Retina (tissue), 1 donor: Measurements from ENCODE around the gene CA6.
"Not testable (repeated sequence)": the region's sequence is repeated elsewhere in the genome, so short reads cannot be mapped to it uniquely, and the experiment has no call there.

Source experiments
- DNase-seq: peaks from one replicate; pipeline ENCODE4 v3.0.0-alpha.2; 2016

The CA6 gene

DNA sequence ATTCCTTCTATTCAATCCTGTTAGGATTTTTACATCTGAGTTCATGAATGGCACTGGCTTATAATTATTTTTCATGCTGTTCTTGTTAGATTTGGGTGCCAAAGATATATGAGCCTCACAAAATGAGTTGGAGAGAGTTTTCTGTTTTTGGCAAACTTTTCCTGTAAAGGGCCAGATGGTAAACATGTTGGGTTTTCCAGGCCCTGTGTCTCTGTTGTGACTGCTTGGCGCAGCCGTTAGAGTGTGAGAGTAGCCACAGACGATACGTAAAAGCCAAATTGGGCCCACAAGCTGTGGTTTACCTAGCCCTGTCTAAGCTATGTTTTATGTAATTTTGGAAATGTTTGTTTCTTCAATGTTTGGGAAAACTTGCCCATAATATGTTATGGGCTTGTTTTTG, 15.6 kb upstream of the CA6 start:
- no peak for DNase-seq

DNA sequence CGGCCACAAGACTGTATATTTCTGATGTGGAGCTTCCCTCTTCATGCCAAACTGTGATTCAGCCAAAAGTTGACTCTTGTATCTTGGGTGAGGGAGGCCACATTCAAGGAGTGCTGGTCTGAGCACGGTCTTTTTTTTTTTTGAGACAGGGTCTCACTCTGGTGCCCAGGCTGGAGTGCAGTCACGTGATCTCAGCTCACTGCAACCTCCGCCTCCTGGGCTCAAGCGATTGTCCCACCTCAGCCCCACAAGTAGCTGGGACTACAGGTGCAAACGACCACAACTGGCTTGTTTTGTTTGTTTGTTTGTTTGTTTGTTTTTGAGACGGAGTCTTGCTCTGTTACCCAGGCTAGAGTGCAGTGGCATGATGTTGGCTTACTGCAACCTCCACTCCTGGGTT, 8.6 kb upstream of the CA6 start:
- DNase-seq, result not testable (repeated sequence)

DNA sequence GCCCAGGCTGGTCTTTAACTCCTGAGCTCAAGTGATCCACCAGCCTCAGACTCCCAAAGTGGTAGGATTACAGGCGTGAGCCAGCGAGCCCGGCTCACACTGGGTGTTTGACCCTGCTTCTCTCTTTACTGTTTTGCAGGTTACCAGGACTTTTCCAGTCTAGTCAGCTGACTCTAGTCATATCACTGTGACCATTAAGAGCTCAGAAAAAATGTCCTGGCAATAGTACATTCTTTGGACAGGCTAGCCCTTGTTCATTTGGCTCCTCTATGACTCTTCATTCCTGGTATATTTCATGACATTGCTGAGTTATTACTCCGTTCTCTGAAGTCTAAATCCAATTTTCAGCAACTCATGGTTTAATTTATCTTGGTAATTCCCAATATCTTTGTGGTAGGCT, 8.0 kb upstream of the CA6 start:
- DNase-seq, result no peak

DNA sequence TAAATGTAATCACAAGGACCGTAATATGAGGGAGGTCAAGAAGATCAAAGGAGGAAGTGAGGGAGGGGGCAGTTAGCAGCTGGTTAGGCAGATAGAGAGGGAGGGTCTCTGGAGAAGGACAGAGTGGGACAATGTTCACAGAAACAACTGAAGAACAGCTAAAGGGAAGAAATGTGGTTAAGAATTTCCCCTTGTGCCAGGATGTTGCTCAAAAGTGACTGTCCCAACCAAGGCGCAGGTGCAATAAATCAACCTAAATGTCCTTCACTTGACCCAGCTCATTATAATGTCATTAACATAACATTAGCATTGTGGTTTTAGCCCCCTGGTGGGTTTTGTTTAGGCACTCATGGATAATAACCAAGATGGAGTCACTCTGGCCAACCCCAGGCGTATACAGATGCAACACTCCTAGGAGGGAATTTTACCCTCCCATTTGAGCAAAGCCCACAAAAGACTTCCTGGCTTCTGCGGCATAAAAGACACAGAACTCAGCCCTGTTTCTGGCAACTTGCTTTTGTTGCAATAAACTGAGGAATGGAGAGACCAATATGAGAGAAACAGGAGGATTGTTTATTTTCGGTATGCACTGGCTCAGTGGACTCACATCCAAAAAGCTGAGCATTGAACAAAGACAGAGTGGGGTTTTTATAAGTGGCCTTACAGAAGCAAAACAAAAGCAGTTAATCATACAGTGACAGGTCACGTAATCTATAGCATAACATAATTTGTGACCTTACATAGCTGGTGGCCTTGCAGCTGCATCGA, 7.3 kb upstream of the CA6 start:
- no peak for DNase-seq

DNA sequence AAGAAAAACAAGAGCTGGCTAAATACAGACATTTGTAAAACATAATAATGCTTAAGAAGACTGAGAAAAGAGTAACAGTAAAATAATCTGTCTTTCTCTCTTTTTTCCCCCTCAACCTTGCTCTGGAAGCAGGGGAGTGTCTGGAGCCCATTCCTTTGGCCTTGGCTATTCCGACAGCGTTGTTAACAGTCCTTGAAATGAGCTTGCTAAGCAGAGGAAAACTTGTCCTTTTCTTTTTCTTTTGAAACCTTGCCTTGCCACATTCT, 6.7 kb upstream of the CA6 start:
- DNase-seq, result no peak

DNA sequence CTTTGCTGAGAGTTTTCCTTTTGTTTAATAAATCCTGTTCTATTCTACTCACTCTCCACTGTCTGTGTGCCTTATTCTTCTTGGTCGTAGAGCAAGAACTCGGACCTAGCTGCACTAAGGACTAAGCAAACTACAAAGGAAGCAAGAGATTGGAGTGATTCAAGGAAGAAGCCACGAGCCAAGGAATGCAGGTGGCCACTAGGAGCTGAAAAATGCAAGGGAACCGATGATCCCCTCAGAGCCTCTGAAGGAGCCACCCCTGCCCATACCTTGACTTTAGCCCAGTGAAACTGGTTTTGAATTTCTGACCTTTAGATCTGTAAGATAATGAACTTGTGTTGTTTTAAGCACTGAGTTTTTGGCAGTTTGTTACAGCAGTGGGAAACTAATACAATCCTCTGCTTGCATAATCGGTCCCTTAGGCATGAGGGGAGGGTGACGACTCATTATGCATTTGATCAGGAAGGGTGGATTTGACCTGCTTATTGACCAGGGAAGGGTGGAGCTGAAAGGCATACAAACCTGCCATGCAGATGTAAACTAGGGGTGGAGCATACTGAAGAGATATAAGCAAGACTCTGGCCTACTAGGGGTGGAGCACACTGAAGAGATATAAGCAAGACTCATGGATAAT, 6.2 kb upstream of the CA6 start:
- no peak for DNase-seq

DNA sequence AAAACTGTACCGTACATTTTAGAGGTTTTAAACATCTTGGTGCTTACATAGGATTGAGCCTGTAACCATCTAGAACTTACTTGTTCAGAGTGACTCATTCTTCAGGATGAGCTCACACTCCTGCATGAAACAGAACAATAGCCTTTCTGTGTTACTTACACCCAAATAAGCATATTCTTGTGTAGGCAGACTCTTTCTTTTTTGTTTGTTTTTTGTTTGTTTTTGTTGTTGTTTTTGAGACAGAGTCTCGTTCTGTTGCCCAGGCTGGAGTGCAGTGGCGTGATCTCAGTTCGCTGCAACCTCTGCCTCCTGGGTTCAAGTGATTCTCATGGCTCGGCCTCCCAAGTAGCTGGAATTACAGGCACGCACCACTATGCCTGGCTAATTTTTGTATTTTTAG, 3.8 kb upstream of the CA6 start:
- no peak for DNase-seq

DNA sequence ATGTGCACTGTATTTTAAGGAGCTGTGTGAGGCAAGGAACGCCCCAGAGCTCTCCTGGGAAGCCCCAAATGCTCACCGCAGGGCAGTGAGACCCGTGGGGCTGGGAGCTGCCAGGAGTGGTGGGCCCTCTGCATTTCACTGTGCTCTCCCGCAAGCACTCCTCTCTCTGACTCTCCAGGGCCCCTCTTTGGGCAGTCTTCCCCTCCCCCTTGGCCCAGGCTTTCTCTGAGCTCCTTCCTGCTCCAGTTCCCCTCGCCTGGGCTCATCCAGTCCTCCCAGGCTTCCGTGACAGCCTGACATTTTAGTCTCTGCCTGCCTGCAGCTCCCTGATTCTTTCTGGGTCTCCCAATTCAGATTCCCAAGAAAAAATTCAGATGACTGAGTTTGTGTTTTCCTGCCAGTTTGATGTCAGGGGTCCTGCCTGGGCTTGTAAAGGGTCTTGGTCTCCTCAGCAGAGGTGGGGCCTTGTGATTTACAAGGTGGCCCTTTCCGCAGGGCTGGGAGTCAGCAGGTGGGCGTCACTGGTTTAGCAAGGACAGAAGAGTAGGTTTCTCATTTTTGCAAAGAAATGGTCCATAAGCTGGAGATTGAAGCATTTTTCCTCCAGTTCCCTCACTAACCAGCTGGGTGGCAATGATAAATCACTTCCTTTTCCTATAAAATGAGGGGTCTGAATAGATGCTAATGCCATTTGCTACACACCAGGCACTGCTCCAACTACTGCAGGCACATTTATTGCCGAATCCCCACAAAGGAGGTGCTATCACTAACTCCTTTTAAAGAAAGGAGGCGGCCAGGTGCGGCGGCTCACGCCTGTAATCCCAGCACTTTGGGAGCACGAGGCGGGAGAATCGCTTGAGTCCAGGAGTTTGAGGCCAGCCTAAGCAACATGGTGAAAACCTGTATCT, 1.9 kb upstream of the CA6 start:
- DNase-seq, result peak; percentile 65

DNA sequence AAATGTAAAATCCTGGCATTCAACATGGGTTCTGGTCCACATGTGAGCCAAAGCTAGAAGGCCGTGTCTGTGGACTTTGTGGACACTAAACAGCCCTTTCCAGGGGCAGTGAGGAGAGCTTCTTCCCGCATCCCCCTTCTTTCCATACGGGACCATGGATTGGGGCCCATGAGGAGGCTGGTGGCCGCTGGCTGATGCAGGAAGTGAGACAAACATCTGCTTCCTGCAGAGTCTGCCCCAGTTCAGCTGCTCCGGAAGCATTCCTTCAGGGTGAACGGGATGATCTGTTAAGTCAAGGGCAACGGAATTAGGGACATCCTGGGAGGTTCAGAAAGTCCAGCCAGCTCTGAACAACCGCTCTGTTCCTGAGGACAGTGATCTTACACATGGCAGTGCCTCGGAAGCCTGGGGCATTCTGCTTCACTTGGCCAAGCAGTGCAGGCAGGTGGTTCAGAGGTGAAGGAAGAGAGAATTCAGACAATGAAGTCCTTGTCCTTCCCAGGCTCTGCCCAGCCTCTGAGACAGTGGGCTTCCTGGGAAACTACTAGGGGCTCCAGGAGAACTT, 1.5 kb downstream of the CA6 start:
- DNase-seq, result peak; percentile 28

DNA sequence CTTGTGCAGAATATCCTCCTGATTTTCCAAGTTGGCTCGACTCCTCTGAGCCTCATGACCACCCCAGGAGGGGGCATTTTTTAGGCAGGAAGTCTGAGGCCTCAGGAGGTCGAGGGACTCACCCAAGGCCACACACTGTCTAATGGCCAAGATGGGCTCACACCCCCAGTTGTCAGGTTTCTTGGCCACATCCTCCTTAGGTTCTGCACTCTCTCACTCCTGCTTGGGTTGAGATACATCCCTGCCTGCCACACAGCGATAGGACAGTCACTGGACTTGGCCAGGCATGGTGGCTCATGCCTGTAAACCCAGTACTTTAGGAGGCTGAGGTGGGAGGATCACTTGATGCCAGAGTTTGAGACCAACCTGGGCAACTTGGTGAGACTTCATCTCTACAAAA, 4.6 kb downstream of the CA6 start:
- DNase-seq, result no peak

DNA sequence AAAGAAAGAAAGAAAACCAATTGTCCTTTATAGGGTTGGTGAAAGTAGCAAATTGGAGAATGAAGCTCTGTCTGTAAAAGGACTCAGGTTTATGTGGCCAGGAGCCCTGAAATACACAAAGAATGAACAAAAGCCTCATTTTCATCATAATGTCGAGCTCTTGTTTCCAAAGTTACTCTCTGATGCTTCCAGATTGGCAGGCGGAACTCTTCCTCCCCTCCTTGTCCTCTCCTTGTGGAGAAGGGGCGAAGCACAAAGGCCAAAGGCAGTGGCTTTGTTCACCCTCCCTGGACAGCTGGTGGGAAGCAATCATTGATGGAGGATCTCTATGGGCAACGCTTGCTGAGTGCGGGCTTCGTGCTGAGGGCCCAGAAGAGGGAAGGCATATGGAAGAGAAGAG, 5.6 kb downstream of the CA6 start:
- no peak for DNase-seq

DNA sequence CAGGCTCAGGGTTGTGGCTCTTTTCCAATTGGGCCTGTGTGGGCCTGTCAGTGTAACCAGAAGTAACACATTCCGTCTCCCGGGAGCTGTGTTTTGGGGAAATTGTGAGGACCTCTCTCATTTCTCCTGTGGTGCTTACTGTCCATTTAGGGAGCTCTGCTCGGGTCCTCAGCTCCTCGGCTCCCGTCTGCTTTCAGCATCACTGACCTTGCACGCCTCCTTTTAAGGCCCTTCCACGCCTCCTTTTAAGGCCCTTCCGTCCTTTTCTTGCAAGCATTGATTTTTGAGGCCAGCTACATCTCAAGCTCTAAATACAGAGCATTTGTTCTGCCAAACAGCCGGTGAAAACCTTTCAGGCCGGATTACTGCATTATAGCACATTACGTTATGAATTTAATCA, 9.7 kb downstream of the CA6 start:
- no peak for DNase-seq

DNA sequence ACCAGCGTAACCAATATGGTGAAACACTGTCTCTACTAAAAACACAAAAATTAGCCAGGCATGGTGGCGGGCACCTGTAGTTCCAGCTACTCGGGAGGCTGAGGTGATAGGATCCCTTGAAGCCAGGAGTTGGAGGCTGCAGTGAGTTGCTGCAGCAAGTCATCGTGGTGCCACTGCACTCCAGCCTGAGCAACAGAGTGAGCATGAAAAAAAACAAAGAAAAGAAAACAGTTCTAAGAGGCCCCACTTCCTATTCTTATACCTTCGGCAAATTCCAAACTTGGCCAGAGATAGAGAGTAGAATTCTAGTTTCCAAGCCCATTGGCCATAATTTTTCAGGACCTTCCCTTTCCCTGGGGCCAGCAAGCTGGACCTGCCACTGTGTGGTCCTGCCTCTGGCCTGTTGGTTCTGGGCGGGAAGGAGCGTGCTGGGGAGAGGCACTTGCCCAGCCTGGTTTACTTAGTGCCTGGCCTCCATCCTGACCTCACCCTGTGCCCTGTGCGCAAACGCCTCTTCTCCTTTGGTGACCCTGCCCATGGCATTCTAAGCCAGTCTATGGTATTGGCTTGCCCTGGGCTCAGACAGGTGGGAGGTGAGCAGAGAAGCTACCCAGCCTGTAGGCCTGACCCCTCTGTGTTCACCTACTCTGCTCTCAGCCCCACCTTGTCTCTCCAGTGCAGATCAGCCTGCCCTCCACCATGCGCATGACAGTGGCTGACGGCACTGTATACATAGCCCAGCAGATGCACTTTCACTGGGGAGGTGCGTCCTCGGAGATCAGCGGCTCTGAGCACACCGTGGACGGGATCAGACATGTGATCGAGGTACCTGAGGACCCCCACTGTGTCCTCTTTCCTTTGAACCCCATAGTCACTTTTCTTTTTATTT, 11.0 kb downstream of the CA6 start:
- DNase-seq, result no peak

DNA sequence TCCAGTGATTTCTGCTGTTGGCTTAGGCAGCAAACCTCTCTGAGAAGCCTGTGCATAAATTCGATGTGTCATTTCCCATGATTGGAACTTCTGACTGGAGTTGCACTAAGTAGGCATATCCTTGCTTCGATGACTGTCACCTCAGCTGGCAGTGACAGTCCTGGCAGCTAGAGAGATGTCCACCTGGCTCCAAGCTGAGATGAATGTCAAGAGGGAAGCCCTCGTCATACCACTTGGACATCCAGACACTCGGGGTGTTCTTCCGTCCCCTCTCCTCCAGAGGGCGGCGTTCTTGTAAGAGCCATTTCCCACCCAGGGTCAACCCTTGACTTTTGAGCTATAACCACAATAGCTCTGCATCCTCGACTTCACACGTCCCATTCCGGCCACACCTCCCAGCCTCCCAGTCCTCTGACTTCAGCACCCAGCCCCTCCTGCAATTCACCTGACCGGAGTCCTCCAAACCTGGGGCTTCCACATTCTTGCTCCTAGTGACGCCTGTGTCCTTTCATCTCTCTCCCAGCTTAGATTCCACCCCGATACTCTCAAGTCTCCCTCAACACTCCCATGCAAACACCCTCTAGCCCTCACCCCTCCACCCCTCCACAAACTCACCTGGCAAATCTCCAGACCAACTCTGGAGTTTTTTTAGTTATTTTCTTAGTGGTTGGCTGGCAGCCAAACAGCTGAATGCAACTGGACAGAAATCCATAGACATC, 17.3 kb downstream of the CA6 start:
- DNase-seq, result no peak

DNA sequence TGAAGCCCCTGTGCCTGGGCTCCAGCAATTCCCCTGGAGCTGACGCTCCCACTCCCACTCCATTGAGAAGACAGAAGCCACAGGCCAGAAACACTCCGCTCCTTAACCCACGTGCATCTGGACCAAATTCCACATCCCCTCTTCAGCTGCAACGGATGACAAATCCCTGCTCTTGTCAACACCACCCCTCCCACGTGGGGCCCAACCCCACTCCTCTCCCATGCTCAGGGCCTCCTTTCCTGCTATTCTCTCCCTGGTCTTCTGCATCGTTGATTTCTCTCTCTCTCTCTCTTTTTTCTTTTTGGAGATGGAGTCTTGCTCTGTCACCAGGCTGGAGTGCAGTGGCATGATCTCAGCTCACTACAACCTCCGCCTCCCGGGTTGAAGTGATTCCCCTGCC, 18.3 kb downstream of the CA6 start:
- DNase-seq, result no peak

DNA sequence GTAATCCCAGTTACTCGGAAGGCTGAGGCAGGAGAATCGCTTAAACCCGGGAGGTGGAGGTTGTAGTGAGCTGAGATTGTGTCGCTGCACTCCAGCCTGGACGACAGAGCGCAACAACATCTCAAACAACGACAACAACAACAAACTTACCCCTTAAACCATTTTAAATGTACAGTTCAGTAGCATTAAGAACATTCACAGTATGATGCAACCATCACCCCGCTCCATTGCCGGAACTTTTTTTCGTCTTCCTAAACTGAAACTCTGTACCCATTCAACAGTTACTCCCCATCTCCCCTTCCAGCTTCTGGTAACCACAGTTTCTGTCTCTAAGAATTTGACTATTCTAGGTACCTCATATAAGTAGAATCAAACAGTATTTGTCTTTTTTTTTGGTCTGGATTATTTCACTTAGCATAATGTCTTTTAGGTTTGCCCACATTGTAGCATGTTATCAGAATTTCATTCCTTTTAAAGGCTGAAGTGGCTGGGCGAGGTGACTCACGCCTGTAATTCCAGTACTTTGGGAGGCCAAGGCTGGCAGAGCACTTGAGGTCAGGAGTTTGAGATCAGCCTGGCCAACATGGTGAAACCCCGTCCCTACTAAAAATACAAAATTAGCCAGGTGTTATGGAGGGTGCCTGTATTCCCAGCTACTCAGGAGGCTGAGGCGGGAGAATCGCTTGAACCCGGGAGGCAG, 19.6 kb downstream of the CA6 start:
- DNase-seq, result no peak

DNA sequence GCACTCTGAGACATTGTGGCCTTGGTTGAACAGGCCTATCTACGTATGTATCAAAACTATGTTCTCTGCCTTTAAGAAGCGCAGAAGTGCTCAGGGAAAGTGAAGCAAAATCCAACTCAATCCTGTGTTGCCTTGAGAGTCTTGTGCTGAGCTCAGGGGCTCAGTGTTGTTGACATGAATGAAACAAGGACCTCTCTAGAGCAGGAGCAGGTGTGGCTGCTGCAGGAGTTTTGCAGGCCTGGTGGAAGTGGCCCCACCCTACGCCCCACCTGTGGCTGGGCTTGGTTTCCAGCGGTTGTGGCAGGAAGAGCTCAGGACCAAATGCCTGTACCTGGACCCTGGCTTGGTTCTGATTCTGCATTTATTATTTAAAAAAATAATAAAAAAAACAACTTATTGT, 20.9 kb downstream of the CA6 start:
- no peak for DNase-seq

DNA sequence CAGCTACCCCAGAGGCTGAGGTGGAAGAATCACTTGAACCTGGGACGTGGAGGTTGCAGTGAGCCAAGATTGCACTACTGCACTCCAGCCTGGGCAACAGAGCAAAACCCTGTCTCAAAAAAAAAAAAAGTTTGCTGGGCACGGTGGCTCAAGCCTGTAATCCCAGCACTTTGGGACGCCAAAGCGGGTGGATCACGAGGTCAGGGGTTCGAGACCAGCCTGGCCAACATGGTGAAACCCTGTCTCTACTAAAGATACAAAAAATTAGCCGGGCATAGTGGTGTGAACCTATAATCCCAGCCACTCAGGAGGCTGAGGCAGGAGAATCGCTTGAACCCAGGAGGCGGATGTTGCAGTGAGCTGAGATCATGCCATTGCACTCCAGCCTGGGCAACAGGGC, 23.2 kb downstream of the CA6 start:
- DNase-seq, result not testable (repeated sequence)

DNA sequence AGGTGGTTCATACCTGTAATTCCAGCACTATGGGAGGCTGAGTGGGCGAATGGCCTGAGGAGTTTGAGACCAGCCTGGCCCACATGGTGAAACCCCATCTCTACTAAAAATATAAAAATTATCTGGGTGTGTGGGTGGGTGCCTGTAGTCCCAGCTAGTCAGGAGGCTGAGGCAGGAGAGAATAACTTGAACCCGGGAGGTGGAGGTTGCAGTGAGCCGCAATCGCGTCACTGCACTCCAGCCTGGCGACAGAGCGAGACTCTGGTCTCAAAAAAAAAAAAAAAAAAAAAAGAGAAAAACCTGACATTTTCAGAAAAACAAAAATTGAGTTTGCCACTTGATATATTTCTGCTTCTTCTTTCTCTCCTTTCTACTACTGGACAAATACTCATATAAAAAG, 24.3 kb downstream of the CA6 start:
- no peak for DNase-seq

DNA sequence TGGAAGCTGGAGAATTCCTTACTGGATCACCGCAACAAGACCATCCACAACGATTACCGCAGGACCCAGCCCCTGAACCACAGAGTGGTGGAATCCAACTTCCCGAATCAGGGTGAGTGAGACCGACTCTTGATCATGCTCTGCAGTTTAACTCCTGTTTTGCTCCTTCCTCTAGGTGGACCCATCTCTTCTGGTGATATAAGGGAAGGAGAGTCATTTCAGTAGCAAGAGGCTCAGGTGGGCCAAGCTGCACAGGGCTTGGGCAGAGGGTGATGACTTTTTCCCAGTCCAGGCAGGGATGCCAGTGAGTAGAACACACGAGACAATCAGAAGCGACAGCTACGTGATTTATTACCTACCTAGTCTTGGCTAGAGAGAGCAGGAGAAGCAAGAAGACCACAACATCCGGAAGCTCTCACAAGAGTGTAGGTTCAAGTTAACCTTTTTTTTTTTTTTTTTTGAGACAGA, 25.2 kb downstream of the CA6 start:
- DNase-seq, result no peak

DNA sequence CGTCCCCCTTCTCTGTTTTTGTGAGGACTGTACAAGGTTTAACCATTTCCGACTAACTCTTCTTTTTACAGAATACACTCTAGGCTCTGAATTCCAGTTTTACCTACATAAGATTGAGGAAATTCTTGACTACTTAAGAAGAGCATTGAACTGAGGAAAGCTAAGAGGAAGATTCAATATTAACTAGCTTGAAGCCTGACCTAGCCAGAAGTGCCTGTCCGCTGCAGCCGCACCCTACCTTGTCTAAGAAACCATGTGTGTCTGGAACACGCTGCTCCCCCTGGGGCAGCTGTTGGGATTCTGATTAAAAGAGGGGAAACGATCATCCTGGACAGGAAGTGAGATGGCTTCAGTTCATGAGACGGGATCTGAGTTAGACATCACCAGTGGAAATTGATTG, 28.9 kb downstream of the CA6 start:
- no peak for DNase-seq
